ENCODE results near the gene NECAB3. TPM values are rescaled to one million over a fixed set of nuclear protein-coding genes. Genes with fewer than 3 reads are reported as not detected.

NECAB3 gene
- total and polyA plus RNA-seq, 4 donors: 10.5 to 14.8 (median 11.1) TPM

DNA sequence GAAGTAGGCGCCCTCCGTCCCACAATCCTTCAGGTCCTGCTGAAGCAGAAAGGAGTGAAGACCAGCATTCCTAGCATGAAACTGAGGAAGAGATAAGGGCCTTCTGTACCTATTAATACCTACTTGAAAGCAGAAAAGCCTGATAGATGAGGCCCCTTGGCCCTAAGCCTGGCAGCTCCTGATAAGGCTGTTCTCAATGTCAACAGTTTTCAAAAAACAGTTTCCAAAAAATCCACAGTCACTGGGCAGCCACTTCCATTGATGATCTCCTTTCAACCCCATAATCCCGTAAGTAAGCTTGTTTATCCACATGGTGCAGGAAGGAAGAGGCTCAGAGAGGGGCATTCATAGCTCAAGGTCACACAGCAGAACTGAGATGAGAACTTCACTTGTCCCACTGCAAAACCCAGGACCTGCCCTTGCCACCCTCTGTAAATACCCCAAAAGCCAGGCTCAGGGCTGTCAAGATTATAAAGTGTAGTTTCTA lies 14.8 kb upstream of the NECAB3 start:
- Histone ChIP-seq H3K27me3 (ENCODE audit: control insufficient read depth in 4 of 4, insufficient read depth in 4 of 4, low read length in 3 of 4) (no peaks in the 10 kb centered on the region), H3K4me1 (ENCODE audit: control insufficient read depth in 4 of 4, insufficient read depth in 4 of 4, low read length in 3 of 4) (peaks cover 2 to 16% (median 8%) of the 10 kb centered on the region in 4 donors), H3K4me3 (ENCODE audit: low read depth in 1 of 3, low read length in 3 of 3) (no peak overlapping the region), H3K9ac (ENCODE audit: low read depth in 1 of 2, low read length in 2 of 2) (no peak overlapping the region), H3K27ac (ENCODE audit: low read depth in 1 of 2, low read length in 2 of 2) (no peak overlapping the region), H3K9me3 (ENCODE audit: control insufficient read depth in 4 of 4, low read length in 3 of 4) (no peaks in the 10 kb centered on the region), H3K36me3 (ENCODE audit: control insufficient read depth in 4 of 4, insufficient read depth in 3 of 4, low read depth in 1 of 4, low read length in 3 of 4) (no peaks in the 10 kb centered on the region)
- no peak for TF ChIP-seq EGR1 (IDR thresholded peaks at IDR 0.05; ENCODE audit: low read depth in 2 of 2)
- TF ChIP-seq, protein P1, sequence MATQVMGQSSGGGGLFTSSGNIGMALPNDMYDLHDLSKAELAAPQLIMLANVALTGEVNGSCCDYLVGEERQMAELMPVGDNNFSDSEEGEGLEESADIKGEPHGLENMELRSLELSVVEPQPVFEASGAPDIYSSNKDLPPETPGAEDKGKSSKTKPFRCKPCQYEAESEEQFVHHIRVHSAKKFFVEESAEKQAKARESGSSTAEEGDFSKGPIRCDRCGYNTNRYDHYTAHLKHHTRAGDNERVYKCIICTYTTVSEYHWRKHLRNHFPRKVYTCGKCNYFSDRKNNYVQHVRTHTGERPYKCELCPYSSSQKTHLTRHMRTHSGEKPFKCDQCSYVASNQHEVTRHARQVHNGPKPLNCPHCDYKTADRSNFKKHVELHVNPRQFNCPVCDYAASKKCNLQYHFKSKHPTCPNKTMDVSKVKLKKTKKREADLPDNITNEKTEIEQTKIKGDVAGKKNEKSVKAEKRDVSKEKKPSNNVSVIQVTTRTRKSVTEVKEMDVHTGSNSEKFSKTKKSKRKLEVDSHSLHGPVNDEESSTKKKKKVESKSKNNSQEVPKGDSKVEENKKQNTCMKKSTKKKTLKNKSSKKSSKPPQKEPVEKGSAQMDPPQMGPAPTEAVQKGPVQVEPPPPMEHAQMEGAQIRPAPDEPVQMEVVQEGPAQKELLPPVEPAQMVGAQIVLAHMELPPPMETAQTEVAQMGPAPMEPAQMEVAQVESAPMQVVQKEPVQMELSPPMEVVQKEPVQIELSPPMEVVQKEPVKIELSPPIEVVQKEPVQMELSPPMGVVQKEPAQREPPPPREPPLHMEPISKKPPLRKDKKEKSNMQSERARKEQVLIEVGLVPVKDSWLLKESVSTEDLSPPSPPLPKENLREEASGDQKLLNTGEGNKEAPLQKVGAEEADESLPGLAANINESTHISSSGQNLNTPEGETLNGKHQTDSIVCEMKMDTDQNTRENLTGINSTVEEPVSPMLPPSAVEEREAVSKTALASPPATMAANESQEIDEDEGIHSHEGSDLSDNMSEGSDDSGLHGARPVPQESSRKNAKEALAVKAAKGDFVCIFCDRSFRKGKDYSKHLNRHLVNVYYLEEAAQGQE (IDR thresholded peaks at IDR 0.05): no peak
- no peak for TF ChIP-seq YY1 (IDR thresholded peaks at IDR 0.05)
- no peak for TF ChIP-seq TAF1 (conservative IDR thresholded peaks at IDR 0.05)
- TF ChIP-seq, protein P2, sequence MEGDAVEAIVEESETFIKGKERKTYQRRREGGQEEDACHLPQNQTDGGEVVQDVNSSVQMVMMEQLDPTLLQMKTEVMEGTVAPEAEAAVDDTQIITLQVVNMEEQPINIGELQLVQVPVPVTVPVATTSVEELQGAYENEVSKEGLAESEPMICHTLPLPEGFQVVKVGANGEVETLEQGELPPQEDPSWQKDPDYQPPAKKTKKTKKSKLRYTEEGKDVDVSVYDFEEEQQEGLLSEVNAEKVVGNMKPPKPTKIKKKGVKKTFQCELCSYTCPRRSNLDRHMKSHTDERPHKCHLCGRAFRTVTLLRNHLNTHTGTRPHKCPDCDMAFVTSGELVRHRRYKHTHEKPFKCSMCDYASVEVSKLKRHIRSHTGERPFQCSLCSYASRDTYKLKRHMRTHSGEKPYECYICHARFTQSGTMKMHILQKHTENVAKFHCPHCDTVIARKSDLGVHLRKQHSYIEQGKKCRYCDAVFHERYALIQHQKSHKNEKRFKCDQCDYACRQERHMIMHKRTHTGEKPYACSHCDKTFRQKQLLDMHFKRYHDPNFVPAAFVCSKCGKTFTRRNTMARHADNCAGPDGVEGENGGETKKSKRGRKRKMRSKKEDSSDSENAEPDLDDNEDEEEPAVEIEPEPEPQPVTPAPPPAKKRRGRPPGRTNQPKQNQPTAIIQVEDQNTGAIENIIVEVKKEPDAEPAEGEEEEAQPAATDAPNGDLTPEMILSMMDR (IDR thresholded peaks at IDR 0.05; ENCODE audit: low read depth, low read length, missing input control): no peak
- TF ChIP-seq JUND (IDR thresholded peaks at IDR 0.05): no peak
- no peak for TF ChIP-seq NR2F2 (IDR thresholded peaks at IDR 0.05)
- TF ChIP-seq FOXA2 (IDR thresholded peaks at IDR 0.05): no peak
- TF ChIP-seq, protein P3, sequence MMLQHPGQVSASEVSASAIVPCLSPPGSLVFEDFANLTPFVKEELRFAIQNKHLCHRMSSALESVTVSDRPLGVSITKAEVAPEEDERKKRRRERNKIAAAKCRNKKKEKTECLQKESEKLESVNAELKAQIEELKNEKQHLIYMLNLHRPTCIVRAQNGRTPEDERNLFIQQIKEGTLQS (IDR thresholded peaks at IDR 0.05): no peak
- TF ChIP-seq, protein P4, sequence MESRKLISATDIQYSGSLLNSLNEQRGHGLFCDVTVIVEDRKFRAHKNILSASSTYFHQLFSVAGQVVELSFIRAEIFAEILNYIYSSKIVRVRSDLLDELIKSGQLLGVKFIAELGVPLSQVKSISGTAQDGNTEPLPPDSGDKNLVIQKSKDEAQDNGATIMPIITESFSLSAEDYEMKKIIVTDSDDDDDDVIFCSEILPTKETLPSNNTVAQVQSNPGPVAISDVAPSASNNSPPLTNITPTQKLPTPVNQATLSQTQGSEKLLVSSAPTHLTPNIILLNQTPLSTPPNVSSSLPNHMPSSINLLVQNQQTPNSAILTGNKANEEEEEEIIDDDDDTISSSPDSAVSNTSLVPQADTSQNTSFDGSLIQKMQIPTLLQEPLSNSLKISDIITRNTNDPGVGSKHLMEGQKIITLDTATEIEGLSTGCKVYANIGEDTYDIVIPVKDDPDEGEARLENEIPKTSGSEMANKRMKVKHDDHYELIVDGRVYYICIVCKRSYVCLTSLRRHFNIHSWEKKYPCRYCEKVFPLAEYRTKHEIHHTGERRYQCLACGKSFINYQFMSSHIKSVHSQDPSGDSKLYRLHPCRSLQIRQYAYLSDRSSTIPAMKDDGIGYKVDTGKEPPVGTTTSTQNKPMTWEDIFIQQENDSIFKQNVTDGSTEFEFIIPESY (IDR thresholded peaks at IDR 0.05): no peak
- no peak for TF ChIP-seq HNF4G (IDR thresholded peaks at IDR 0.05)
- TF ChIP-seq SP1 (IDR thresholded peaks at IDR 0.05): no peak
- DNase-seq (ENCODE audit: low spot score): peak; percentile 57
- WGBS: 88% methylated on average over 3 of the region's 3 CpGs

DNA sequence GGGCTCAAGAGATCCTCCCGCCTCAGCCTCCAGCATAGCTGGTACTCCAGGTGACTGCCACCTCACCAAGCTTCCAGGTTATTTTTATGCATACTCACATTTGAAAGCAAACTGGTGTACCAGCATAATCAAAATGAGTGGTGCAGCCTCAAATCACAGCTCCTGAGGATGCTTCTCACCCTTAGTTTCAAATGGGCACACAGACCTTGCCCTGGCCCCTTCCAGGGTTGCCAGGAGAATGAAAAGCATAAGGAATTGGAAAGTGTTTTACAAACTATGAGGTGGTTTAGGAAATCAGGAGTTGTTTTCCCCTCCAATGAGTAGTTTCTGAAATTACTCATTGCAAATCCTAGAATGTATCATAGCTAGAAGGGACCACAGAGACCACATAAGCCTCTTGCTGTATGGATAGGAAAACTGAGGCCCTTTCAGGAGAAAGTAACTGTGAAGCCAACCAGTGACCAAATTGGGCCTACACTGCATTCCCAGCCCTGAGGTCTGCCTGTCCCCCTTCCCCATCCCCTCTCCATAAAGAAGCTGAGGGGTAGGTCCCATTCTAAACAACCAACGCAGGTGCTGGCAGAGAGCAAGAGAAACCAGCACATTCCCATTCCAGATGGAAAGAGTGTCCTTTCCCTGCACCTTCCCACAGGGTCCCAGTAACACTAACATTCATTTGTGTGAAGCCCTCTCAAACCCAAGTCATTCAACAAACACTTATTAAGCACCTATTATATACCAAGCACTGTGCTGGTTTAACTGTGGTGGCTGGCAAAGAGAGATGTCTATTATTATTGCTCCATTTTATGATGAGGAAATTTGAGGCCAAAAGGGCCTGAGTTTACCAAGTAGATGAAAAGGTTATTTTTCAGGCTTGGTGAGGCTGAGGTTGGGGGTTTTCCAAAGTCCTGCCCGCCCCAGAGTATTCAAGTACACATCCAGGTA lies 14.0 kb upstream of the NECAB3 start:
- no peak overlapping the region for H3K27ac ChIP-seq (ENCODE audit: low read depth in 1 of 2, low read length in 2 of 2)
- no peaks in the 10 kb centered on the region for H3K9me3 ChIP-seq (ENCODE audit: control insufficient read depth in 4 of 4, low read length in 3 of 4)
- no peaks in the 10 kb centered on the region for H3K27me3 ChIP-seq (ENCODE audit: control insufficient read depth in 4 of 4, insufficient read depth in 4 of 4, low read length in 3 of 4)
- peaks cover 2 to 19% (median 8%) of the 10 kb centered on the region in 4 donors for H3K4me1 ChIP-seq (ENCODE audit: control insufficient read depth in 4 of 4, insufficient read depth in 4 of 4, low read length in 3 of 4)
- WGBS: 96% methylated on average over 3 of the region's 3 CpGs
- no peak overlapping the region for H3K4me3 ChIP-seq (ENCODE audit: low read depth in 1 of 3, low read length in 3 of 3)
- DNase-seq (ENCODE audit: low spot score): no peak
- H3K36me3 ChIP-seq (ENCODE audit: control insufficient read depth in 4 of 4, insufficient read depth in 3 of 4, low read depth in 1 of 4, low read length in 3 of 4): no peaks in the 10 kb centered on the region
- TF ChIP-seq TAF1 (conservative IDR thresholded peaks at IDR 0.05) (no peak), RAD21 (IDR thresholded peaks at IDR 0.05) (no peak), FOXA2 (IDR thresholded peaks at IDR 0.05) (no peak)
- TF ChIP-seq, protein P1 (IDR thresholded peaks at IDR 0.05): no peak
- TF ChIP-seq, protein P3 (IDR thresholded peaks at IDR 0.05): no peak
- no peak overlapping the region for H3K9ac ChIP-seq (ENCODE audit: low read depth in 1 of 2, low read length in 2 of 2)
